Measurements from ENCODE around the gene HSPE1.
"Not testable (repeated sequence)": the region's sequence is repeated elsewhere in the genome, so short reads cannot be mapped to it uniquely, and the experiment has no call there.

Gene HSPE1

DNA sequence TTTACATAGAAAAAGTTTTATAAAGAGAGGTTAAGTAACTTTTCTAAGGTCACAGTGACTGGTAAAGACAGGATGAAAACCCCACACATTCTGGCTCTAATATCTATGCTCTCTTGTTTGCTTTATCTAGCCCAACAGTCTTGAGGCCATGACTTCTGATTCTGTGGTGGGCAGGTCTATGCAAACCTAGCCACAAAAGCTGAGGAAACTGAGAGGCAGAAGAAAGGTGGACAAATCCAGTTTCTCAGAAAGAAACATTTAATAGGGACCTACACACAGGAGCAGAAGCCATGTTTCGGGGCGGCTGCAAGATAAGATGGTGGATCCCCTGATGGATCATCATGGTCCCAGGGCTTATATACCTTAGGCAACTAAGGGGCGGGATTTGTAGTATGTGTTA is 22.4 kb upstream of the HSPE1 start:
- H3K27me3 Mint-ChIP-seq (ENCODE audit: low read depth), result no peaks in the 10 kb centered on the region
- H3K4me1 Mint-ChIP-seq, result no peaks in the 10 kb centered on the region
- H3K36me3 Mint-ChIP-seq (ENCODE audit: low read depth), result peaks cover 33% of the 10 kb centered on the region
- no peaks in the 10 kb centered on the region for H3K9me3 Mint-ChIP-seq
- TF ChIP-seq, protein P1, sequence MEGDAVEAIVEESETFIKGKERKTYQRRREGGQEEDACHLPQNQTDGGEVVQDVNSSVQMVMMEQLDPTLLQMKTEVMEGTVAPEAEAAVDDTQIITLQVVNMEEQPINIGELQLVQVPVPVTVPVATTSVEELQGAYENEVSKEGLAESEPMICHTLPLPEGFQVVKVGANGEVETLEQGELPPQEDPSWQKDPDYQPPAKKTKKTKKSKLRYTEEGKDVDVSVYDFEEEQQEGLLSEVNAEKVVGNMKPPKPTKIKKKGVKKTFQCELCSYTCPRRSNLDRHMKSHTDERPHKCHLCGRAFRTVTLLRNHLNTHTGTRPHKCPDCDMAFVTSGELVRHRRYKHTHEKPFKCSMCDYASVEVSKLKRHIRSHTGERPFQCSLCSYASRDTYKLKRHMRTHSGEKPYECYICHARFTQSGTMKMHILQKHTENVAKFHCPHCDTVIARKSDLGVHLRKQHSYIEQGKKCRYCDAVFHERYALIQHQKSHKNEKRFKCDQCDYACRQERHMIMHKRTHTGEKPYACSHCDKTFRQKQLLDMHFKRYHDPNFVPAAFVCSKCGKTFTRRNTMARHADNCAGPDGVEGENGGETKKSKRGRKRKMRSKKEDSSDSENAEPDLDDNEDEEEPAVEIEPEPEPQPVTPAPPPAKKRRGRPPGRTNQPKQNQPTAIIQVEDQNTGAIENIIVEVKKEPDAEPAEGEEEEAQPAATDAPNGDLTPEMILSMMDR (IDR thresholded peaks at IDR 0.05; ENCODE audit: unreplicated experiment in 3 of 3), result no peak
- no peak overlapping the region for H3K4me3 Mint-ChIP-seq
- no peak overlapping the region for H3K27ac Mint-ChIP-seq

- no peak overlapping the region for H3K4me3 Mint-ChIP-seq
- TF ChIP-seq, protein P1 (IDR thresholded peaks at IDR 0.05; ENCODE audit: unreplicated experiment in 3 of 3), result no peak
- no peak overlapping the region for H3K27ac Mint-ChIP-seq
- peaks cover 39% of the 10 kb centered on the region for H3K36me3 Mint-ChIP-seq (ENCODE audit: low read depth)
- H3K9me3 Mint-ChIP-seq, result peaks cover 2% of the 10 kb centered on the region
- H3K27me3 Mint-ChIP-seq (ENCODE audit: low read depth), result no peaks in the 10 kb centered on the region
- no peaks in the 10 kb centered on the region for H3K4me1 Mint-ChIP-seq
These were observed 19.8 kb upstream of the HSPE1 start for GRCh38 chr2:197480165-197481036.

DNA sequence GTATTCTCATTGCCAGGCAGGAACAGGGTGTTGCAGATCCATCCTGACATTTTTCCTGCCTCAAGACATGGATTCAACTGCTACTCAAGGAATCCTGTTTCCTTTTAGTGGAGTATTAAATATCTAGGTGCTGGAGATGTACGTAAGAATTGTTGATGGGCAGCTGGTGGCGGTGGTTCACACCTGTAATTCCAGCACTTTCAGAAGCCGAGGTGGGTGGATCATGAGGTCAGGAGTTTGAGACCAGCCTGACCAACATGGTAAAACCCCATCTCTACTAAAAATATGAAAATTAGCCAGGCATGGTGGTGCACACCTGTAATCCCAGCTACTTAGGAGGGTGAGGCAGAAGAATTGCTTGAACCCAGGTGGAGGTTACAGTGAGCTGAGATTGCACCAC is 15.9 kb upstream of the HSPE1 start:
- not testable (repeated sequence) for H3K9me3 Mint-ChIP-seq; H3K27ac Mint-ChIP-seq; H3K27me3 Mint-ChIP-seq (ENCODE audit: low read depth)

DNA sequence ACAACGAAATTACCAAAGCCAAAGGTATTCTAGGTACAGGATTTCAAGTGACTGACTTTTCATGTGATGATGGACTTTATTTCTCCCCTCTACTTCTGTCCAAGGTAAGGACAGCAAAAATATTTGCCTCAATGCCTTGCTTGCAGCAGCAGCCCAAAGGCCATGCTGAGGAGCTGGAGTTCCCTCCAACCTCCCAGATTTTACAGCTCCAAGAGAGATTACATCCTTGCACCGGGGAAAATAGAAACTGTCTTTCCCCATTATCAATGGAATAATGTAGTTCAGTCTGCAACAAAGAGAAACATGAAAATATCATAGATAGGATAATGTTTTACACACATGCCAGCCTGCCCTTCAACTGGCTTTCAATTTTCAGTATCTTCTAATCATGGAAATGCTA is 14.0 kb upstream of the HSPE1 start:
- H3K27ac Mint-ChIP-seq, result no peak overlapping the region
- peaks cover 2% of the 10 kb centered on the region for H3K9me3 Mint-ChIP-seq

More for the DNA sequence above, 15.9 kb upstream of the HSPE1 start:
- H3K4me1 Mint-ChIP-seq, H3K4me3 Mint-ChIP-seq: not testable (repeated sequence)
- peaks cover 52% of the 10 kb centered on the region for H3K36me3 Mint-ChIP-seq (ENCODE audit: low read depth)

GRCh38 chr2:197487385-197487784 is 12.8 kb upstream of the HSPE1 start:
- no peak overlapping the region for H3K4me3 Mint-ChIP-seq
- H3K27ac Mint-ChIP-seq, result no peak overlapping the region
- H3K27me3 Mint-ChIP-seq (ENCODE audit: low read depth), result no peaks in the 10 kb centered on the region
- H3K9me3 Mint-ChIP-seq, result peaks cover 2% of the 10 kb centered on the region
- TF ChIP-seq, protein P1 (IDR thresholded peaks at IDR 0.05; ENCODE audit: unreplicated experiment in 3 of 3), result no peak
- no peaks in the 10 kb centered on the region for H3K4me1 Mint-ChIP-seq
- peaks cover 71% of the 10 kb centered on the region for H3K36me3 Mint-ChIP-seq (ENCODE audit: low read depth)

More for the DNA sequence above, 14.0 kb upstream of the HSPE1 start:
- Mint-ChIP-seq H3K4me1 (no peaks in the 10 kb centered on the region), H3K36me3 (ENCODE audit: low read depth) (peaks cover 63% of the 10 kb centered on the region), H3K4me3 (no peak overlapping the region), H3K27me3 (ENCODE audit: low read depth) (no peaks in the 10 kb centered on the region)
- TF ChIP-seq, protein P1 (IDR thresholded peaks at IDR 0.05; ENCODE audit: unreplicated experiment in 3 of 3), result no peak

DNA sequence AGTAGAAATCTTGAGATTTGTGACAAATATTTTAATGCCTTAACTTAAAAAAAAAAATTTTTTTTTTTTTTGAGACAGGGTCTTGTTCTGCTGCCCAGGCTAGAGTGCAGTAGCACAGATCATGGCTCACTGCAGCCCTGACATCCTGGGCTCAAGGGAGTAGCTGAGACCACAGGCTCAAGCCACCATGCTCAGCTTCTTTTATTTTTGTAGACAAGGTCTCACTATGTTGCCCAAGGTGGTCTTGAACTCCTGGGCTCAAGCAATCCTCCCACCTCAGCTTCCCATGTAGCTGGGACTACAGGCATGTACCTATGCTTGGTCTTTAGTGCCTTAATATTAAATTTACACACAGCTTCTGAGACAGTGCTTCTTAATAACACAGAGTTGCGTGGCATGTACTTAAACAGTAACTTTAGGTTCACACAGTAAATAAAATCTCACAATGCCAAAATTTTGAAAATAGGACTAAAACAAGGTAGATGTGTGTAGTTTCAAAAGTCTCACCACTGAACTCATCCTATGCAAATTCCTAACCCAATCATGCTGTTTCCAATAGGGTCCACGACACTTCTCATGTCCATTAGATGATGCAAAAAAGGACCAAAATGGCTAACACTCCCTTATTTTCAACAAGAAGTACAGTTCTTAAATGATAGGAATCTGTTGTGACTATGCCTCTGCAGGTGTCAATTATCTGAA is 4.6 kb upstream of the HSPE1 start:
- Mint-ChIP-seq H3K9me3 (no peaks in the 10 kb centered on the region), H3K36me3 (ENCODE audit: low read depth) (peaks cover 56% of the 10 kb centered on the region), H3K4me1 (peaks cover 27% of the 10 kb centered on the region), H3K27ac (no peak overlapping the region), H3K4me3 (no peak overlapping the region), H3K27me3 (ENCODE audit: low read depth) (no peaks in the 10 kb centered on the region)
- TF ChIP-seq, protein P1 (IDR thresholded peaks at IDR 0.05; ENCODE audit: unreplicated experiment in 3 of 3), result no peak
